Measurements from ENCODE around the gene ARHGEF38.

The ARHGEF38 gene

DNA sequence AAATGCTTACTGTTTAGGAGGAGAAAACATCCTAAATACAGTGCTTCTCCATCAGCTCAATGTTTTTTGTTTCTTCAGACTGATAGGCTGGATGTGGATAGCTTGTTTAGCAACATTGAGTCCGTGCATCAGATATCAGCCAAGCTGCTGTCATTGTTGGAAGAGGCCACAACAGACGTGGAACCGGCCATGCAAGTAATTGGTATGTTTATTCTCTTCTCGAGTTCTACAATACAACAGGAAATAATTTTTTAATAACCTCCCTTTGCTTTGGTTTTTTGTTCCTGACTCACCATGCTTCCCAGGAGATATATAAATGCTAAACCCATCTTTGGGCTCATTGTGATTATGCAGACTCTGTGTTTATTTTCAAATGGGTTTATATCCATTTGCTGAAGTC, 60.9 kb downstream of the ARHGEF38 start:
- no peak for DNase-seq (ENCODE audit: low read depth in 2 of 2)

DNA sequence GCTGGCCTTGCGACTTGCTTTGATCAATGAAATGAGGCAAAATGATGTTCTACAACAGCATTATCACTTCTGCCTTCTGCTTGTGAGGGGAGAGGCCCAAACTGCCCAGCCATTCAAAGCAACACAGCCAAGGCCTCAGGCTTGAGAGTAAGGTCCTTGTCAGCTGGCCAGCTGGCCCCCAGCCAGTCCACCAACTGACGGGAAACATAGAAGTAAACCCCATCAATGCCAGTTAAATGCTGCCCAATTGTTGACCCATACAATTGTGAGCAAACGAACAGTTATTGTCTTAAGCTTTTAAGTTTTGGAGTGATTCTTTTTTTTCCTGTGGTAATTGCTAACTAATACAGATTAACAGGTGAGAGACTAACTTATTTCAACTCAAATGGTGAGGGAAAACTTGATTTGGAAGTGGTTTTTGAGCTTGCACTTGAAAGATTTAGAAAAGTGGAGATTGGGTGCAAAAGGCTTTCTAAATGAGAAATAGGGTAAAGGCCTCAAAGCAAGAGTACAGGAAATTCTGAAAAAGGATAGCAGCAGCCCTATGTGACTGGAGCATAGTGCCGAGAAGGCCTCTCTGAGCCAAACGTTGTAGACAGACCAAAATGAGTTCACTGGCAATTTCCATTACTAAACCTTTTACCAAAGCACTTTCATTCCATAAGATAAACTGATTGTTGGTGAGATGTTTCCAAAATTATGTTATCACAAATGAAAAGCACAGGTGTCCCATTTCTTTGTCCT, 66.9 kb downstream of the ARHGEF38 start:
- DNase-seq (ENCODE audit: low read depth in 2 of 2) = no peak

DNA sequence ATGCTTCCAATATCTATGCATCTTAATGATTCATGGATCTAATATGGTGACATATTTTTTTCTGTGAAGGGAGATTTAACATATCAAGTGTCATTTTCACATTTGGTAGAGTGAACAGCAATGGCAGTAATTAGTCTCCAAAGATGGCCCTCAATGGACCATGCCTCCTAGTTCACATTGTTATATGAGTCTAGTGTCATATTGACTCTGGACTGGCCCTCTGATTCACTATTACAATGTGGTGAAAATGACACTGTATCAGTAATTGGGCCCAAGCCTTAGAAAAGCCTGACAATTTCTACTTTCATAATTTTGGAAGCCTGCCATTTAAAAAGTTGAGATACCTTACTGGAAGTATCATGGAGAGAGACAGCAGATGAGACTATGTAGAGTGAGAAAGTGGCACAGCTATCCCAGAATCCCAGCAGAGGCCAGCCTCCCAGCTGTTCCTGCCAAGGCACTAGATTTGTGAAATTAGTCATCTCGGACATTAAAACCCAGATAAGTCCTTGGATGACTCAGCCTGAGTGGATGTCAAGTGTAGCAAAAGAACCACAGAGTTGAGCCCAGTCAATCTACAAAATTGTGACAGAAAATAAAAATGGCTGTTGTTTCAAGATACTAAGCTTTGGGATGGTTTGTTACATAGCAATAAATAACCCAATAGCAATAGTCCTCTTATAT, 68.4 kb downstream of the ARHGEF38 start:
- DNase-seq (ENCODE audit: low read depth in 2 of 2) = no peak

DNA sequence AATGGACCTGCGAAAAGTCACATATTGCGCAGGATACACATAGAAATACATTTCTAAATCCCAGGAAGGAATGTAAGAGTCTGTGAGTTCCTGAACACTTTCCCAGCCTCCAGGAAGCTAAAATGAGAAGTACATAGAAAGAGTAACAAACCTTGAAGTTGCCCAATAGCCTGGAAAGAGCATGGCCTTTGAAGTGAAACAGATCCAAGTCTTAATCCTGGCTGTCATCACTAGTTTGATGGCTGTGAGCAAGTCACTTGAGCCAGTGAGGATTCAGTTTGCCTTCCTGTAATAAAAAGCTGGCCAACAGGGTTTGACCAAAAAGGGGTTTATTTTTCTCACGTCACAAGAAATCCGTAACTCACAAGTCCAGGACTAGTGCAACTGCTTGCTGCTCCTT, 69.8 kb downstream of the ARHGEF38 start:
- DNase-seq (ENCODE audit: low read depth in 2 of 2) = no peak

DNA sequence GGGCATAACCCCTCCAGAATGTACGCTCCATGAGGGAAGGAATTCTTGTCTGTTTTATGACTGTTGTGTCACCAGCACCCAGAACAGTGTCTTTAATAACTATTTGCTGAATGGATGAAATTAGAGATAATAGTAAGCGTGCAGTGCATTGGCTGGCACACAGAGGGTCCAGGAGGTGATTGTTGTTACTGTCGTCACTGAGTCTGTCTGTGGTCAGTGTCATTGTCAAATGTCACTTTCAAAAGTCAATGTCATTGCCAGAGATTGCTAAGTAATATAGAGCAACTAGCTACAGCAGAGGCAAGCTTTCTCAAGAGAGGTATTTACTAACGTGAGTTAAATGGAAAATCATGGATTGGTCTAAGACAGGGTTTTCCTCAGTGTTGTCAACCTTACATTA, 70.7 kb downstream of the ARHGEF38 start:
- DNase-seq (ENCODE audit: low read depth in 2 of 2) = no peak

DNA sequence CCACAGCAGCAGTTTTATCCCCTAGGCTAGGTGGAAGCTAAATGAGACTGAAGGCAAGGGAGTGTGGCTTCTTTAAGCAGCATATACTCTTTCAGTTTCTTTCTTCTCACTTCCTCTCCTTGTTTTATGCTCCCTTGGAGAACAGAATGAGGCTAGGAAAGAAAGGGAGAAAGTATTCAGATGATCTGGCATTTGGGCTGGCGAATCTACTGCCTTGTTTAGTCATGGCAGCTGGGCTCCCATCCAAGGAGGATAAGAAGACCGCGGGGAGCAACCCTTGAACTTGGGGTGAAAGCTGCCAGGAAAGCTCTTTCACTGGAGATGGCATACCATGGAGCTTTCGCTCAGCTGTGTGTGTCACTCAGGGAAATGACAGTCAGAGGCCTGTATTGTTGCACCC, 72.1 kb downstream of the ARHGEF38 start:
- no peak for DNase-seq (ENCODE audit: low read depth in 2 of 2)

DNA sequence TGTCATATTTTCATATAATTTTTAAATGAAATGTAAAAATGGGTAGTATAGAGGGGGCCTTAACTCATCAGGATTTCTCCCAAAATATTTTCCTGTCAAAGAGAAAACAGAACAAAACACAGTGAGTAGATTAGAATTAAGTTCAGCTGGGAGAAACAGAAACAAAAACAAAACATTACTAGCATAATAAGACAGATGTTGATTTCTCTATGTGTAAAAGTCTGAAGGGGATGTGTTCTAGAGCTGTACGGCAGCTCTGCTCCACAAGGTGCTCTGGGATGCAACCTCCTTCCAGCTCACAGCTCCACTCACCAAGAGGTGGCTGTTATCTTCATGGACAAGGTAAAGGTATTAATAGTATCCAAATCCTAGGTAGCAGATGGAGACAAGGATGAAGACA, 72.8 kb downstream of the ARHGEF38 start:
- no peak for DNase-seq (ENCODE audit: low read depth in 2 of 2)

DNA sequence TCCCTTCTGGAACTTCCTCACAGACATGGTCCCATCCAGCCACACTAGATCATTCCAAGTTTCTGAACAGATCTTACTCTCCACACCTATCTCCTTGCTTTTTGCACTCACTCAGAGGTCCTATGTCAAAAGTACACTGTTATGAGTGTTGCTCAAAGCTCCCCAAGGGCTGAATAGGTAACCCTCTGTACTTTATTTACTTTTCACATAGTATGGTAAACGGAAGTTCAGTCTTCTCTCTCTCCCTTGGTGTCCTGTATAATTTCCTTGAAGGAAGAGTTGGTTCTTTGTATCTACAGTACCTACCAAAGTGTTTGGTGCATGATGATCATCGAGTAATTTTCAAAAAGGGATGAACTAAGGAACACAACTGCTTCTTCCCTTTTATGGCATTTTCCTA, 74.4 kb downstream of the ARHGEF38 start:
- DNase-seq (ENCODE audit: low read depth in 2 of 2) = no peak

DNA sequence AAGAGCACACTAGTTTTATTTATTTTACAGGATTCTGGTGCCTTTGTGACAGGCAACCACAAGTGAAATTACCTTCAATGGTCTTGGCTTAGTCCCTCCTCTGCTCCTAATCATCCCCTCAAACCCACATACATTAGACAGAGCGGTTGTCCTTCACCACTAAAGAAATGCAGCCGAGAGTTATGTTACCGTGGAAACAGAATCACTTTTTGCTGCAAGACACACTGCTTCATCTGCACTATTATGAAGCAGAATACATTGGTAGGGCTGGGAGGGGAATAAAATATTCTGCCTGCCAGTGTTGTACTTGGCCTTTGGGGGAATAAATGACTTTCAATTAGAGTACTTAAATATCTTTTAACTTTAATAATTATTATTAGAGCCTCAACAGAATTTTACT, 75.2 kb downstream of the ARHGEF38 start:
- no peak for DNase-seq (ENCODE audit: low read depth in 2 of 2)

DNA sequence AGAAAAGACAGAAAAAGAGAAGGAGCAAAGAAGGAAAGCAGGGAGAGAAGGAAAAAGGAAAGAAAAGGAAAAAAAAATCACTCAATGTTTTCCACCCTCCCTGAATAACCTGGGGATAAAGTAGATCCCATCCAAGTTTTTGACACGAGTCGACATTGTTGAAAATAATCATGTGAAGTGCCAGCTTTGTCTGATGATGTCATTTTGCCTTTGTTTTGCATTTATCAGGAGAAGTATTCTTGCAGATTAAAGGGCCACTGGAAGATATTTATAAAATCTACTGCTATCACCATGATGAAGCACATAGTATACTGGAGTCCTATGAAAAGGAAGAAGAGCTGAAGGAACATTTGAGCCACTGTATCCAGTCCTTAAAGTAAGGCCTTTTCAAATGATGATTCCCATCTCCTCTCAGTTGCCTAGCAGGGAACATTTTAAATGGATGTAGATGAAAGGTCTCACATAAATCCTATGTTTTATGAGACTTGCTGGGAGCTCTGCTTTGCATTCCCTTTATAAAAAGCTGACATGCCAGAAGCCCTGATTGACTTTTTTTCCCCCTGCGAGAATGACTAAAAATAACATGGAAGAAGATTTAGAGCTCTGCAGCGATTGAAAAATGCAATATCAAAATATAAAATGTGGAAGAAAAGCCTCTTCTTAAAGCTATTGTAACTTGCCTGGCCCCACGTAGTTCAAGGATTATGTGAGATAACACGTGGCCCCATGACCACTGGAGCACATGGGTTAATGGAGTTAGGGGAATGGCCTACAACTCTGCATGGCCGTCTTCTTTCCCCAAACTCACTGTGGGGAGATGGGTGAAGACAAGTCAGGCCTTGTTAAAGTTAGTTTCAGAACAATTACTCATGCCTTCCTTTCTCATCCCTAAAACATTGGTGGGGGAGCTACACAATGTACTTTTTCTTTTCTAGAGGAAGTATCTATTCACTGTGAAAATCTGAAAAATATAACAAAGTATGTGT, 78.5 kb downstream of the ARHGEF38 start:
- no peak for DNase-seq (ENCODE audit: low read depth in 2 of 2)

DNA sequence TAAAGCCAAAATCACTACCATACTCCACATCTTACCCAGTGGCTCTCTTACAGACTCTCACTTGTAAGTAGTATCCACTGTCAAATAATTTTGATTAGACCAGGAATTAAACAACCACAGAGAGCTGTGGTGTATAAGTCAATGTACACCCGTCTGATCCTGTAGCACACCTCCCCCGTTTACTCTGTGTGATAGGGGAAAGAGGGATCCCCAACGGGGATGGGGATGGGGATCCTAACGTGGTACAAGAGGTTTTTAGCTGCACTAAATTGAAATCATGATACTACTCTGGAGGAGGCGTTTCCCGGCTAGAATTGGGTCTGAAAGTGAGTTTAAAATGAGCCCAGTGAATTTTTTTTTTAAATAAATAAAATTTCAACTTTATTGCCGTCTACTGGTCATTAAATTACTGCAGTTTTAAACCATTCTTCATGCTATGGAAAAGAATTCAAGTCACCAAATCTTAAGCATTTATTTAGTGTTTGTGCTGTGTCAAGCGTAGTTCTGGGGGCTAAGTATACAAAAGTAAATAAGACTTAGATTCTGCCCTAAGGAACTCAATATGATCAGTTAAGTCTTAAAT, 79.5 kb downstream of the ARHGEF38 start:
- DNase-seq (ENCODE audit: low read depth in 2 of 2) = no peak

DNA sequence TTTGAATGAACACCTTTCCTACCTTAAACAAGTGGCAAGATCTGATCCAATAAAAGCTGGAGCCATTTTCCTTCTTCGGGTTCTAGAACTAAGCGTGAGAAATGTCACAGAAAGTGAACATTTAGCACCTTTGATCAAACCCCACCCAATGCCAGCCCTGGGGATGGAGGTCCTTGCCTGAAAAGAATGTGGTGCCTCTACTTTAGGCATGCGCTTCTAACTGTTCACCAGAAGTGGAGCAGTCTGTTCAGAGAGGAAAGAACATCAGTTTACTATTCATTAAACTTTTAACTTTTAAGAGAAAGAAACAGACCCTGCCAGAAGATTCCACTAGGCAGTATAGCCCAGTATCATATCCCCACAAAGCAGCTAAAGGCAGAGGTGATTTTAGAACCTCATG, 80.2 kb downstream of the ARHGEF38 start:
- no peak for DNase-seq (ENCODE audit: low read depth in 2 of 2)

DNA sequence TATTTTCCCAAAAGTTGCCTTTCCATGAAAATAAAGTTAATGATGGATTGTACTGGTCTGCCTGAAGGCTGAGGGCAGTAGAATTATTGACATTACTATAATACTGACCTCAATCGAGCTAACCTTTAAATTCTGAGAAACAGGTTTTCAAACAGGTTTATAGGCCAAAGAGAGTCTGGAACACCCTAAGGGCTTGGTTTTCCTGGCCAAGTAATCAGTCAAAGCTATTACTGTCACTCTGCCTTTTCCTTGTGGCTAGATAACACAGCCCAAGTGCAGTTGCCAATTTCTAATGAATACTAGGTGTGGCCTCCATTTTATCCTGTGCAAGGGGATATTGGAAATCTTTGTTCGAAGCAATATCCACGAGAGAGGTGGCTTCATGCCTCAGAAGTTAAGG, 80.8 kb downstream of the ARHGEF38 start:
- DNase-seq (ENCODE audit: low read depth in 2 of 2) = no peak

DNA sequence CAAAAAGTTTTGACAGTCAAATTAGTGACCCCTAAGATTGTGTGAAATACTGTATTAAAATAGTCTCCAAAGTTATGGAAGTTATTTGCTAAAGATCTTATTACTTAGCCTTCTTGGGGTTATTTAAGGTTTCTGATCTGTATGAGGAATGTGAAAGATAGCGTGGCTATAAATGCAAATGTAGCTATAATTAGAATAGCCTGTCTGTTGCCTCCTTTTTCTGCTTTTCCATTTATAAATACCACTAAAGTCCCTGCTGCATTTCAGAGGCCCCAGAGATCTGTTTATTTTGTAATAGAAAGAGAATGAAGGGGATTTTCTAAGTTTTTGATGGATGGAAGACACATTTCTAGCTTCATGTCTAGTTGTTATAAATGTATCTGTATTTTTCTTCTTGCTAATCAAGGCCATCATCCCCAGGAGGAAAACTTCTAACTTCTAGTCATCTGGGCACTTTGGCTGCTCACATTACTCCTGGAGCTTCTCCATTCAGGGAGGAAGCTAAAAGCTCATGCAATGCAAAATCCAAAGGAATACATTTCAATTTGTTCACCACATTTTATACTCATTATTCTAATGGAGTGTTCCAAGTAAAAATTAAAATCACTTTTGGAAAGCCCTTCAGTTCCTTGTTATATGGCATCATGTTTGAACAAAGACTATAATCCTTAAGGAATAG, 82.1 kb downstream of the ARHGEF38 start:
- no peak for DNase-seq (ENCODE audit: low read depth in 2 of 2)

DNA sequence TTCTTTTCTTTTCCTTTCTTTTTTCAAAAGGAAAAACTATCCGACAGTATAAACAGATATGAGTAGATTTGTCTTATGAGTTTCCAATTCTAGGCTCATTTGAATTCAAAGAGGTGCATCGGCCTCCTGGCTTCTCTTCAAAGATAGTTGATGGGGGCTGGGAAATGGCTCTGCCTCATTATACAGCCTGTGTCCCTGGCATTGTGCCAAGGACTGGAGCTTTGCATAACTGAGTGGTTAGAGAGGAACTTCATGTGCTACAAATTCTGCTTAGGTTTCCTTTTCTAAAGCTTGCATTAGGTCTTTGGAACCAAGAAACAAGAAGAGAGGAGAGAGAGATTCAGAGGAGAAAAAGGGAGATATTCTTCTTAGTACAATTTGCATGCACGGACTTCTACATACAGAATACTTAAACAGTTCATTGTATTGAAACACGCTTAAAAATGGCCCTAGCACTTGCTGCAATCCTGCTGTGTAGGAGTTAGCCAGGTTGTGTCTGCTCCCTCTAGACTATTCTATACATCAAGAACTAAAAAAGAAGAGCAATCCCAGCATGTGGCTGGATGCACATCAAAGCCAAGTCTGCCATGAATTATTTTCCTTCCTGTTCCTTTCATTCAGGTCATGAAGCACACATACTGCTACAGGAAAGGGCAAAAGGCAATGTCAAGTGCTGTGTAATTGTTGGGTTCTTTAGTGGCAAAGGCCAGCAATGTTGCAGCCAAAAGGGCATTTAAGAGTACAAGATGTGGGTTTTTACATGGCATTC, 85.2 kb downstream of the ARHGEF38 start:
- no peak for DNase-seq (ENCODE audit: low read depth in 2 of 2)

DNA sequence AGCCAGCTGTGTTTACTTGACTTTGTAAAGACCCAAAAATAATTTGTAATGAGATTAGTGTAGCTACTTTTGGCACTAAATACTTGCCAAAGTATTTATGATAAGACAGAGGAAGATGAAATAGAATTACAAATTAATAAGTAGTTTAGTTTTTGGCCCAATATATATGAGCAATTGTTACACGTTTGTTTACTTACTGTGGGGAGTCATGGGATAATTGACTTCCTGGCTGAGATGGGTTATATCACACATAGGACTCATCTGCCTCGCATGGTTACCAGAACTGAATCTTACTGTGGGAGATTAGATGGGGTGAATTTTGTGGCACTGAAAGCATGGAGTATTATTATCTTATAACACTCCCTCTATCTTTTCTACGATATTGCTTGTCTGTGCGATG, 89.4 kb downstream of the ARHGEF38 start:
- no peak for DNase-seq (ENCODE audit: low read depth in 2 of 2)

DNA sequence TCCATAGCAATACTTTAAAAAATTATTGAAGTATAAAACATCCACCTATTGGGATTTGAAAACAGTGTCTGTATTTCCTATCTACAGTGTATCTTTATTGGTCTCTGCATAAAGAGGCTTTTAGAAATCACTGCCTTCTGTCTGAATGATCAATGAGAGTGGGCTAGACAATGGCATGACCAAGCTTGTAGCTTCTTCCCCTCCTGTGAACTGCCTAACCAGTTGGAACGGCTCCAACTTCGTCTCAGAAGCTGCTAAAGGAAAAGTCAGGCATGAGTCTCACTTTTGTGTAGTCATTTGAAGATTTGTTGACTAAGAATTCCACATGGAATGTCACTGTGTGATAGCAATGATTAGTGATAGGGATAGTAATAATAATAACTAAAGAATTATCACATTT, 91.8 kb downstream of the ARHGEF38 start:
- no peak for DNase-seq (ENCODE audit: low read depth in 2 of 2)

DNA sequence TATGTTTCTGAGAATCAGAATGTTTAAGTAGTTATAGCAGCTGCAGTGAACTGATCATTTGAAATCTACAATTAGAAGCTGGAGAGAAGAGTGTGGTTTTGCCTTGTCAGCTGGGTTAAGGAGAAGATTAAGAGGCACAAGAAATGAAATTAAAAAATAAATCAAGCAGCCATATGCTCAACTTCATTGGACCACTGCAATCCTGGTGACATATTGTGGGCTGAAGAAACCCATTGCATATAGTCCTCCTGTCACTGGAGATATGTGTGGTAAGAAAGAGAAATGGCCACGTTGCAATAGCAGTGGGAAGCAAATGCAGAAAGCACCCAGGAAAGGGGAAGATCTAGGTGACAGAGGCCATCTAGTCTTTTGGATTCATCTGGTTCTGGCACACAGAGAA, 93.0 kb downstream of the ARHGEF38 start:
- no peak for DNase-seq (ENCODE audit: low read depth in 2 of 2)

DNA sequence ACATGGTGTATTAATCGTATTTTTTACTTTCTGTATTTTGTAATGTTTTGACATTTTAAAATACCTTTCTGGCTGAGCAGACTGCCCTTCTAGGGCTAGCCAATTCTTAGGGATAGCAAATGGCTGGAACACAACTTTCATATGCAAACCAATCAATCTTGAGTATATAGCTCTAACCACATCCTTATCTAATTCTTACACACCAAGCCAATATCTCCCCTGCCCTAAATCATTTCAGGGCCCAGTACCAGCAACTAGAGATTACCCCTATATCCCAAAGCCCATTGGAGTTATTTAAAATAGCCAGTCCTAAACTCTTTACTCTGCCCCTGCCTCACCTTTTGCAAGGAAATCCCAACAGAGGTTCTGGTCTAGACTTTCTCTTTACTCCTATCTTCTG, 97.8 kb downstream of the ARHGEF38 start:
- no peak for DNase-seq (ENCODE audit: low read depth in 2 of 2)

DNA sequence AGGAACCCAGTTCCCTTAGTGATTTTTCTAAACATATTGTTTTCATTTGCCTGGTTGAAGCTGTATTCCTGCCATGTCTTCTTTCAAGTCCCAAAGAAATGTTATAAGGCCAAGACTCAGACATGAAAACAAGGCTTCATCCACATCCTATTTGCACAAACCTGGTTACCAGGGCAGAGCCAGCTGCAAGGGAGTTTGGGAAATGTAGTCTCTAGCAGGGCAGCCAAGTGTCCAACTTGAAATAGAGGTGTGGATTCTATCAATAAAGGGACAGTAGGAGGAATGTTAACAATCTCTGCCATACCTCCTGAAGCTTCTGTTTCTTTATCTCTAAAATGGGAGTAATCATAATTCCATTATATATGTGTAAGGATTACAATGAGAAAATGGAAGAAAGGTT, 99.5 kb downstream of the ARHGEF38 start:
- no peak for DNase-seq (ENCODE audit: low read depth in 2 of 2)
